HFFc6 (cell line): Measurements from ENCODE around the gene PDE8B. TPM values are rescaled to one million over a fixed set of nuclear protein-coding genes. Genes with fewer than 3 reads are reported as not detected.
A peak's percentile ranks its signal among the peaks of the same experiment; 100 is the strongest.

Source experiments
- DNase-seq: peaks from one replicate; pipeline ENCODE4 v3.0.0-alpha.2; 2018
- H3K27ac Mint-ChIP-seq: 2 replicates; pipeline ENCODE4 v1.8.0; 2020; ENCODE audit warnings: mild to moderate bottlenecking, mixed read lengths
- H3K27me3 Mint-ChIP-seq: 2 replicates; pipeline ENCODE4 v1.8.0; 2021; ENCODE audit warnings: mild to moderate bottlenecking, moderate library complexity, mixed read lengths; ENCODE audit not compliant: insufficient read depth
- H3K36me3 Mint-ChIP-seq: 2 replicates; pipeline ENCODE4 v1.8.0; 2021; ENCODE audit warnings: low read depth, mixed read lengths
- H3K4me1 Mint-ChIP-seq: 2 replicates; pipeline ENCODE4 v1.8.0; 2020; ENCODE audit warnings: low read depth, mixed read lengths
- H3K4me3 Mint-ChIP-seq: 2 replicates; pipeline ENCODE4 v1.8.0; 2020; ENCODE audit warnings: mild to moderate bottlenecking, moderate library complexity, mixed read lengths
- H3K9me3 Mint-ChIP-seq: 2 replicates; pipeline ENCODE4 v1.8.0; 2020; ENCODE audit warnings: mild to moderate bottlenecking, mixed read lengths
- CTCF ChIP-seq: fragments of 200-600 bp; sonication (generic); IDR thresholded peaks from 2 replicates; pipeline ENCODE4 v1.5.0; 2021; ENCODE audit warnings: antibody characterized with exemption, mild to moderate bottlenecking
- total RNA-seq, 6 experiments: library from RNA; stranded (reverse); fragmentation: NEBNext Ultra II Directional; extraction: Animal tissue kit (Norgen Biotek cat#: 25700); gene quantifications; 2 replicates in 1 of 6; 3 replicates in 5 of 6; pipeline ENCODE4 v1.2.3, GENCODE V29; 2021

Gene PDE8B
- total RNA-seq, 6 experiments from 2014 or later: 0.14 TPM; not detected in 5

DNA sequence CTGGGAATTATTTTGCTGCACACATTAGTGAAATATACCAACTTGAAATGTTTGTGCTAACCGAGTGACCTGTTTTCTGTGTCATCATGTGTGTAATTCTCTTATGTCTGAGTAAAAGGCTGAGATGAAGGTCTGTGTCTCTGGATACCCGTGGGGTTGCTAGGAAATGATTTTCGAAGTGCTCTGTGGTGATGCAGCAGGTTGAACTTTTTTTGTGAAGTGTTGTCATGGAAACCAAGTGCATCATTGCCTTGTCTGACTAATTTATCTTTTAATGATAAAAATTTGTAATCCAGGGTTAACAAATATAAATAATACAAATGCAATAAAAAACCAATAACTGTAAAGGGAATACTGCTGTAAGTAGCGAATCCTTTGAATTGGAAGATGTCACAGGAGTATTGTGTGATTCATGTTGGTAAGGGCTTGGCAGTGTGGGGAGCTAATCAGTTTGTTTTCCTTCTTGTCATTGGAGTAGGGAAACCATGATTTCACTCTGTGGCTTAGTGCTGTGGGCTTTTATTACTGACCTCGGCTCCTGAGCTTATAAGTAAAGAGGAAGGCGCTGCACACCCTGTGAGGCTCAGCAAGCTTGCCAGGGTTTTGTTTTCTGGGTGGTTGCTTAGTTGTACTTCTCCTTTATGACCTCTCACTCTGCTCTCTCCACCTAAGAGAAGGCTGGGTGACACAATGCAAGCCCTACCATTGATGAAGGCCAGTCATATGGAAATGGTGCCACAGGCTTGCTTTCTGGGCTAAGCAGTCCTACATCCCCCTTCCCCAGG lies 22.3 kb downstream of the PDE8B start:
- no peak overlapping the region for H3K4me3 Mint-ChIP-seq
- TF ChIP-seq CTCF: no peak
- no peaks in the 10 kb centered on the region for H3K4me1 Mint-ChIP-seq
- no peaks in the 10 kb centered on the region for H3K9me3 Mint-ChIP-seq
- H3K27ac Mint-ChIP-seq: no peak overlapping the region
- peaks cover 12% of the 10 kb centered on the region for H3K27me3 Mint-ChIP-seq
- no peaks in the 10 kb centered on the region for H3K36me3 Mint-ChIP-seq
- DNase-seq: no peak

DNA sequence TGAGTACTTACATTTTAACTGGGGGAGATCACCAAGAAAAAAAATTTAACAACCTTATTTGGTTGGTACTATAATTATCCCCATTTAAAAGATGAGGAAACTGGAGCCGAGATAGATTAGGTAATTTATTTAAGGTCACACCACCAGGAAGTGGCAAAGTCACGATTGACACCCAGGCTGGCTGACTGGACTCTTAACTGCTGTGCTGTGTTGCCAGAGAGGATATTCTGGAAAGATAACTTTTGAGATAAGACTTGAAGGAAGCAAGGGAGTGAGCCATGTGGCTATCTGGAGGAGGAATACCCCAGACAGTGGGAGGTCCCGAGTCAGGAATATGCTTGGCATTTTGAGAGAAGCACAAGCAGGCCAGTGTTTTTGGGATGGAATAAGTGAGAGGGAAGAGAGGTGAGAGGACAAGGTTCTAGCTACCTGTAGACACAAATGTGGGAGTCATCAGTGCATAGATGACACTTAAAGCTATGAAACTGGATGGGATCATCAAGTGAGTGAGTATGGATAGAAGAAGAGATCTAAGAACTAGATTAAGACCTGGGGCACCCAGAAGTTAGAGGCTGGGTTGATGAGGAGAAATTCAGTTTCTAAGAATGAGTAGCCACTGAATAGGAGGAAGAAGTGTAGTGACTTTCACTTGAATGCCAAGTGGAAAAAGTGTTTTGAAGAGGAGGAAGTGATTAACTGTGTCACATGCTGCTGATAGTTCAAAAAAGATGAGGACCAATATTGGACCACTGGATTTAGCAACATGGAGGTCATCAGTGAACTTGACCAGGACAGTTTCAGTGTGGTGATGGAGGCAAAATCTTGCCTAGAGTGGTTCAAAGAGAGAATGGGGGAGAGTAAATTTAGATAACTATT lies 25.6 kb downstream of the PDE8B start:
- no peak overlapping the region for H3K4me3 Mint-ChIP-seq
- H3K9me3 Mint-ChIP-seq: no peaks in the 10 kb centered on the region
- H3K36me3 Mint-ChIP-seq: no peaks in the 10 kb centered on the region
- TF ChIP-seq CTCF: no peak
- peaks cover 19% of the 10 kb centered on the region for H3K27me3 Mint-ChIP-seq
- H3K4me1 Mint-ChIP-seq: peaks cover 6% of the 10 kb centered on the region; the same call in 1 of the 2 replicates
- no peak for DNase-seq
- no peak overlapping the region for H3K27ac Mint-ChIP-seq

- DNase-seq: peak; percentile 22
These were observed 28.8 kb downstream of the PDE8B start for GRCh38 chr5:77239126-77239741.

DNA sequence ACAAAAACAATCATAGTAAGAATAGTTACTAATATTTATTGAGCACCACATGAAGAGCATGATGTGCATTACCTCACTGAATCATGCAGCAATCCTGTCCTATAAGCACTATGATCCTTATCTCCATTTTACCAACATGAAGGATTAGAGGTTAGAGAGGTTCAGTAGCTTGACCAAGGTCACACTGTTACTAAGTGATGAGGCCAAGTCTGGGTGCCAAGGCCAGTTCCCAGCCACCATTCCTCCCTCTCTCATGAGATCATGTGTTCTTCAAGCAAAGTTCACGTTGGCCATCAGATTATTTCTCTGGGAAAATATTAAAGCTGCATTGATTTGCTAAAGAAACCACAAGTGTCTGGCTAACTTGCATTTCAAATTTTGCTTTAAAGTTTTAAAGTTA lies 31.0 kb downstream of the PDE8B start:
- Mint-ChIP-seq H3K27ac (no peak overlapping the region), H3K4me3 (no peak overlapping the region), H3K27me3 (peaks cover 20% of the 10 kb centered on the region; the same call in 1 of the 2 replicates), H3K4me1 (peaks cover 6% of the 10 kb centered on the region; the same call in 1 of the 2 replicates), H3K9me3 (no peaks in the 10 kb centered on the region), H3K36me3 (no peaks in the 10 kb centered on the region)
- no peak for DNase-seq
- TF ChIP-seq CTCF: no peak

More at GRCh38 chr5:77239126-77239741, 28.8 kb downstream of the PDE8B start:
- Mint-ChIP-seq H3K27ac (no peak overlapping the region), H3K4me3 (no peak overlapping the region), H3K4me1 (peaks cover 6% of the 10 kb centered on the region; the same call in 1 of the 2 replicates), H3K9me3 (no peaks in the 10 kb centered on the region), H3K27me3 (peaks cover 24% of the 10 kb centered on the region), H3K36me3 (no peaks in the 10 kb centered on the region)
- peak; percentile 77 for TF ChIP-seq CTCF

- no peaks in the 10 kb centered on the region for H3K36me3 Mint-ChIP-seq
- DNase-seq: no peak
- H3K9me3 Mint-ChIP-seq: no peaks in the 10 kb centered on the region
- no peak overlapping the region for H3K4me3 Mint-ChIP-seq
- peaks cover 31% of the 10 kb centered on the region for H3K27me3 Mint-ChIP-seq
- H3K4me1 Mint-ChIP-seq: no peaks in the 10 kb centered on the region; the same call in 1 of the 2 replicates
- no peak overlapping the region for H3K27ac Mint-ChIP-seq
- no peak for TF ChIP-seq CTCF
These were observed 39.0 kb downstream of the PDE8B start for GRCh38 chr5:77249475-77249874.
